ENCODE data around the gene HNRNPAB.

The HNRNPAB gene

DNA sequence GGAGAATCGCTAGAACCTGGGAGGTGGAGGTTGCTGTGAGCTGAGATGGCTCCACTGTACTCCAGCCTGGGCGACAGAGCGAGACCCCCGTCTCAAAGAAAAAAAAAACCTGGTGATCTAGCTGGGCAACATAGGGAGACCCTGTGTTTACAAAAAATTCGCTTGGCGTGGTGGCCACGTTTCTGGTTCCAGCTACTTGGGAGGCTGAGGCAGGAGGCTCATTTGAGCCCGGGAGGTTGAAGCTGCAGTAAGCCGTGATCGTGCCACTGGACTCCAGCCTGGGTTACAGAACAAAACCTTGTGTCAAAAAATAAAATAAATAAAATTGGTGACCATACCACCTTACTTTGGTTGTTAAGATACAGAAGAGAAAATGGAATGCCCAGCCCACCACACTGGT, 1.8 kb upstream of the HNRNPAB start:
- Mint-ChIP-seq H3K27ac (no peak overlapping the region), H3K4me1 (peaks cover 30% of the 10 kb centered on the region), H3K4me3 (peak overlapping the region; percentile 42), H3K36me3 (peaks cover 25% of the 10 kb centered on the region), H3K9me3 (no peaks in the 10 kb centered on the region), H3K27me3 (peaks cover 7% of the 10 kb centered on the region)
- CTCF ChIA-PET = interaction anchor here (0.9 kb wide), 1 partner anchor 32 kb away, joined by 4 read pairs; no protein-coding TSS in a partner anchor
- peak; percentile 4 for DNase-seq

DNA sequence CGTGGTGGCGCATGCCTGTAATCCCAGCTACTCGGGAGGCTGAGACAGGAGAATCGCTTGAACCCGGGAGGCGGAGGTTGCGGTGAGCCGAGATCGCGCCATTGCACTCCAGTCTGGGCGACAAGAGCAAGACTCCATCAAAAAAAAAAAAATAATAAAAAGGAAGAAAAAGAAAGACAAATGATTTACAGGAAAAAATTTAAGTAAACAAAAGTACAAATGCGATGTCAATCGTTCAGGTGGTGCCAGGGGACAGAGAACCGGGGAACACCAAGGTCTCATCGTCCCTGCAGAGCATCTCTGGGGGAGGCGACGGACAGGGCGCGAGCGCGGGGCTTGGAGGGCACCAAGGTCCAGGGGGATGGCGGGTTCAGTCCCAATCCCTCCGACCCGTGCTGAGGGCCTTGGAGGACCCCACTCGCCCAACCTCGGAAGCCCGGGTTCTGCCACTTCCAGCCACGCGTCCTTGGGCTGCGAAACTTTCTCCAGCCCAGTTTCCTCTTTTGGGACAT, 607 bp upstream of the HNRNPAB start:
- H3K27ac Mint-ChIP-seq = peak overlapping the region; percentile 84
- H3K36me3 Mint-ChIP-seq = peaks cover 34% of the 10 kb centered on the region
- DNase-seq = no peak
- CTCF ChIA-PET = interaction anchor here (1.0 to 1.1 kb wide), 3 partner anchors 9 to 128 kb away, joined by 3 to 4 read pairs (median 4); no protein-coding TSS in a partner anchor
- peaks cover 4% of the 10 kb centered on the region for H3K27me3 Mint-ChIP-seq
- H3K4me1 Mint-ChIP-seq = peaks cover 37% of the 10 kb centered on the region
- no peaks in the 10 kb centered on the region for H3K9me3 Mint-ChIP-seq
- H3K4me3 Mint-ChIP-seq = peak overlapping the region; percentile 98

DNA sequence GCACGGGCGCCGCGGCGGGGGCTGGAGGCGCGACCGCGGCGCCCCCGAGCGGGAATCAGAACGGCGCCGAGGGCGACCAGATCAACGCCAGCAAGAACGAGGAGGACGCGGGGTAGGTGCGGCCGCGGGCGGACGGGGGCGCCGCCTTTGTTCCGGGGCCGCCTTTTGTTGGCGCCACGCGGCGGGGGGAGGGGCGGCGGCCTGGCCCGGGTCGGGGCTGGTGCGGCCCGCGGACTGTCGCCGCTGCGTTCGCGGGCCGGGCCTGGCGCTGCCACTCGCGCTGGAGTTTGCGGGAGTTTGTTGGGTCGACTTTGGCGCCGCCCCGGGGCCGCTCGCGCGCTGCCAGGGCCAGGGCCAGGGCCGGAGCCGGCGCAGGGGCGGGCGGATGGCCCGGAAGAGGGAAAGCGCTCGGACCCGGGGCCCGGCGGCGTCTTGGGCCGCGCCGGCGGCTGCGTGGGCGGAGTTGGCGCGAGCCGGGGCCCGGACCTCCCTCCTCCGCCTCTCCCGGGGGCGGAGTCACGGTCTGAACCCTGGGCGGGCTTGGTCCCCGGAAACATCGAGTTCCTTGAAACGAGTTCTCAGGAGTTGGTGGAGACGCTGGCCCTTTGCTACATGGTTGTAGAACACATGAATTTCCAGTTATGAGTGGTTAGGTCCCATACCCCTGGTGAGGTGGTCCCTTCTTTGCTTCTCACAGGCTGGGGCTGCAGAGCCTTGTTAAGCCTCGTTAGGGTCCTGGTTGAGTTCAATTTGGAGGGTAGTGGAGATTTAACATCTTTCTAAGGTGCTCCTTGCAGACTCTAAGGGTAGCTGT, 809 bp downstream of the HNRNPAB start:
- Mint-ChIP-seq H3K36me3 (peaks cover 49% of the 10 kb centered on the region), H3K27me3 (peaks cover 4% of the 10 kb centered on the region)

DNA sequence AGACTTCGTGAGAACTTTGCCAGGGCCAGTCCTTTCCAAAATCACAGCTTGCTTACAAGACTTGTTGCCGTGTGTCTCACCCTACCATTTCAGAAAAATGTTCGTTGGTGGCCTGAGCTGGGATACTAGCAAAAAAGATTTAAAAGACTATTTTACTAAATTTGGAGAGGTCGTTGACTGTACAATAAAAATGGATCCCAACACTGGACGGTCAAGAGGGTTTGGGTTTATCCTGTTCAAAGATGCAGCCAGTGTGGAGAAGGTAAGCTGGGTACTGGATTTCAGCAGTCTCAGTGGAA, 1.4 kb downstream of the HNRNPAB start:
- peak overlapping the region; percentile 85 for H3K27ac Mint-ChIP-seq
- H3K4me1 Mint-ChIP-seq = peaks cover 44% of the 10 kb centered on the region
- H3K36me3 Mint-ChIP-seq = peaks cover 54% of the 10 kb centered on the region
- no peak for DNase-seq
- CTCF ChIA-PET = interaction anchor here (1.2 kb wide), 1 partner anchor 30 kb away, joined by 4 read pairs; no protein-coding TSS in a partner anchor
- H3K9me3 Mint-ChIP-seq = no peaks in the 10 kb centered on the region
- H3K4me3 Mint-ChIP-seq = peak overlapping the region; percentile 86
- peaks cover 4% of the 10 kb centered on the region for H3K27me3 Mint-ChIP-seq

More for the DNA sequence above, 809 bp downstream of the HNRNPAB start:
- peaks cover 44% of the 10 kb centered on the region for H3K4me1 Mint-ChIP-seq
- peak overlapping the region; percentile 85 for H3K27ac Mint-ChIP-seq
- DNase-seq = peak; percentile 87
- peak overlapping the region; percentile 98 for H3K4me3 Mint-ChIP-seq
- no peaks in the 10 kb centered on the region for H3K9me3 Mint-ChIP-seq
- CTCF ChIA-PET = interaction anchor here (1.0 to 1.1 kb wide), 2 partner anchors 8 to 56 kb away, joined by 3 to 4 read pairs; no protein-coding TSS in a partner anchor

DNA sequence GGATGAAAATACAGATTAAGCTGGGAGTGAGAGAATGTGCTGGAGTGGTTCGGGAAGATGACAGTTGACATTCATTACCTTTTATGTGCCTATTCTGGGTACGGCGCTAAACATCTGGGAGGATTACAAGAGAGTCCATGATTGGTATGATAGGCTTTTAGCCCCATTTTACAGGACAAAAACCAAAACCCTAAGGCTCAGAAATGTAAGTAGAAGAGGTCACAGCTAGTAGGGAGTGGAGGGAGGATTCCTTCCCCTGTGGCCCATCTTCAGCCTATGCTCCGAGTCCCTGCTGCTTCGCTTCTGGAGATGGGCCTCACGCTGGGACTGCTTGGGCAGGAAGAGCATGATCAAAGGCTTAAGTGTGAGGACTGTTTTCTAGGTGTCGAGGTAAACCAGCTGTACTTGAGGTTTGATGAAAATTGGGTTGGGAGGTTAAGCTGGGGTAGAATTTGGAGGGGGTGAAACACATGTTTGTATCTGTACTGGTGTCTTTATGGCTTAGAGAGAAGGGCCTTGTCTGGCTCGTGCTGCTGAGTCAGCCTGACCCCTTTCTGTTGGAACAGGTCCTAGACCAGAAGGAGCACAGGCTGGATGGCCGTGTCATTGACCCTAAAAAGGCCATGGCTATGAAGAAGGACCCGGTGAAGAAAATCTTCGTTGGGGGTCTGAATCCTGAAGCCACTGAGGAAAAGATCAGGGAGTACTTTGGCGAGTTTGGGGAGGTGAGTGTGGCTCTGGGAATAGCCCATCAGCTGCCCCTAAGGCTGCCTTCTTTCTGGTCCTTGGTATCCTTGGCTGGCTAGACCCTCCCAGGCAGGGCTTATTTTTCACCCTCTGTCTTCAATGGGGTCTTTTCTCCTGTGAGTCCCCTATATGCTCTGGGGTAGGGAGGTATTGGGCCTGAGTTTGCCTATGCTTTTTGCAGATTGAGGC, 2.1 kb downstream of the HNRNPAB start:
- Mint-ChIP-seq H3K27ac (peak overlapping the region; percentile 85), H3K4me1 (peaks cover 44% of the 10 kb centered on the region), H3K27me3 (peaks cover 4% of the 10 kb centered on the region), H3K4me3 (peak overlapping the region; percentile 86), H3K36me3 (peaks cover 60% of the 10 kb centered on the region), H3K9me3 (no peaks in the 10 kb centered on the region)
- DNase-seq = peak; percentile 32
- CTCF ChIA-PET = interaction anchor here (1.2 kb wide), 1 partner anchor 30 kb away, joined by 4 read pairs; no protein-coding TSS in a partner anchor

DNA sequence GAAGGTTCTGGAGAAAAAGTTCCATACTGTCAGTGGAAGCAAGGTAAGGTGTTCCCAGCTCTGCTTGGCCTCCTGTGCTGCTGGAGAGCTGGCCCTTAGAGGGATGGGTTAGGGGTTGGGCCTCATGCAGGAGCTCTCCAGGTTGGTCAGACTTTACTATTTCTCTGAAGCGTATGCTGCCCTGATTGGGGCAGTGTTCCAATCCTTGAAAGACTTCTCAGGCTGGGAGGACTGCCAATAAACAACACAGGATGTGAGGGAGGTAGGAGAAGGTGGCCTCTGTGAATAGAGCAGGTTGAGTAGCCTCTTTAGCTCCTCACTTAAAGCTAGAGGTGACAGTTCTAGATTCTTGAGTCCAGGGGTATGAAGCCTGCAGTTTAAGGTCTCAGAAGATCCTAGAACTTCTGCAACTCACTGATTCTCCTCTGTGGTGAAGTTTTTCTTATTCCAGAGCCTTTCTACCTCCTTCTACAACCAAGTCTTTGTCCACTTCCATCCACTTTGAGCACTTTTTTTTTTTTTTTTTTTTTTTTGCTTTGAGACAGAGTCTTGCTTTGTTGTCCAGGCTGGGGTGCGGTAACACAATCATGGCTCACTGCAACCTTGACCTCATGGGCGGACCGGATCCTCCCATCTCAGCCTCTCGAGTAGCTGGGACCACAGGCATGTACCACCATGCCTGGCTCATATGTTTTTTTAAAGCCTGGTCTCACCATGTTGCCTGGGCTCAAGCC, 3.0 kb downstream of the HNRNPAB start:
- Mint-ChIP-seq H3K9me3 (no peaks in the 10 kb centered on the region), H3K27me3 (peaks cover 4% of the 10 kb centered on the region), H3K4me1 (peaks cover 39% of the 10 kb centered on the region), H3K36me3 (peaks cover 68% of the 10 kb centered on the region), H3K27ac (peak overlapping the region; percentile 60), H3K4me3 (peak overlapping the region; percentile 86)
- DNase-seq = peak; percentile 18
- CTCF ChIA-PET = no interaction called here

DNA sequence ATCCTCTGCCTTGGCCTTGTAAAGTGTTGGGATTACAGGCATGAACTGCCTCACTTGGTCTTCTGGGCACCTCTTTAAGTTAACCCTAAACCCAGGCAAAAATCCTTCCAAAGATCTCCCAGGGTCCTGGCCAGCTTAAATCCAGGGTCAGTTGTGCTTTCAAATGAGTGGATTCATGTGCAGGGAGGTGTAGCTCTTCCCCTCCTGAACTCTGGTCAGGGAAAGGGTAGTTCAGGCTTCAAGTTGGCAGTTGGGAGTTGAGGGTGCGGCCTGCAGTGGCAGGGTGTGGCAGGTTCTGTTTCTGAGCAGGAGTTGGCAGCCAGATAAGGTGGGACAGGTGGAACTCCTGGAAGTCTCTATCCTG, 3.6 kb downstream of the HNRNPAB start:
- H3K27ac Mint-ChIP-seq = peak overlapping the region; percentile 39
- DNase-seq = peak; percentile 15
- peaks cover 38% of the 10 kb centered on the region for H3K4me1 Mint-ChIP-seq
- H3K9me3 Mint-ChIP-seq = no peaks in the 10 kb centered on the region
- peaks cover 4% of the 10 kb centered on the region for H3K27me3 Mint-ChIP-seq
- H3K36me3 Mint-ChIP-seq = peaks cover 72% of the 10 kb centered on the region
- no peak overlapping the region for H3K4me3 Mint-ChIP-seq
- CTCF ChIA-PET = no interaction called here

DNA sequence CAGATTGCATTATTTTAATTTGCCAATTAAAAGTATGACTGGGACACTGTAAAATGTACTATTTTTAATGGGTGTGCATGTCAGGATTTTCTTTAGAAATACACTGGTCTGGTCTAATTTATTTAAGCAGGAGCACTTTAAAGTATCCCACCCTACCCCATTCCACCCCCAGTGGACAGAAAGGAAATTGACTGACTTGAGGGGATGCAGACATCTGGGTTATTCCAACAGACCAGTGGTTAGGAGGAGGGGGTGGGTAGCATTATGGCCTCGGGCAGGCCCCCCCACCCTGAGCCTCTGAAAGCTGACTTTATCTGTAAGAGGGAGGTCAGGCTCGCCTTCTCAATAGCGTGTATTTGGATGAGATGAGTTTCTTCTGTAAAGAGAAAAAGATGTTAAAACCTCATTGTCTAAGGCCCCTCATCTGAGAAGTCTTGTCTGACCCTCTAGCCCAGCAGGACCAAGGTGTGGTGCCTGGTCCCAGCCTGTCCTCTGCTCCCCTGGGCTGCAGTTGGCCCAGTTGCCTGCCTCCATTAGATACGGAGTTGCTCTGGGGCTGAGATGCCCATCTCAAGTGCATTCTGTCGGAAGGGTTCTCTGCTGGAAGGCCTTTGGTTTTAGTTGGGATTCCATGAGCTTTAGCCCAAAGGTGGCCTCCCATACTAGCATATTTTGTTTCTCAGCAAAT, 4.4 kb downstream of the HNRNPAB start:
- peak; percentile 20 for DNase-seq
- Mint-ChIP-seq H3K4me1 (peaks cover 36% of the 10 kb centered on the region), H3K4me3 (no peak overlapping the region), H3K27me3 (peaks cover 4% of the 10 kb centered on the region), H3K36me3 (peaks cover 79% of the 10 kb centered on the region), H3K27ac (no peak overlapping the region), H3K9me3 (no peaks in the 10 kb centered on the region)
- CTCF ChIA-PET = no interaction called here

DNA sequence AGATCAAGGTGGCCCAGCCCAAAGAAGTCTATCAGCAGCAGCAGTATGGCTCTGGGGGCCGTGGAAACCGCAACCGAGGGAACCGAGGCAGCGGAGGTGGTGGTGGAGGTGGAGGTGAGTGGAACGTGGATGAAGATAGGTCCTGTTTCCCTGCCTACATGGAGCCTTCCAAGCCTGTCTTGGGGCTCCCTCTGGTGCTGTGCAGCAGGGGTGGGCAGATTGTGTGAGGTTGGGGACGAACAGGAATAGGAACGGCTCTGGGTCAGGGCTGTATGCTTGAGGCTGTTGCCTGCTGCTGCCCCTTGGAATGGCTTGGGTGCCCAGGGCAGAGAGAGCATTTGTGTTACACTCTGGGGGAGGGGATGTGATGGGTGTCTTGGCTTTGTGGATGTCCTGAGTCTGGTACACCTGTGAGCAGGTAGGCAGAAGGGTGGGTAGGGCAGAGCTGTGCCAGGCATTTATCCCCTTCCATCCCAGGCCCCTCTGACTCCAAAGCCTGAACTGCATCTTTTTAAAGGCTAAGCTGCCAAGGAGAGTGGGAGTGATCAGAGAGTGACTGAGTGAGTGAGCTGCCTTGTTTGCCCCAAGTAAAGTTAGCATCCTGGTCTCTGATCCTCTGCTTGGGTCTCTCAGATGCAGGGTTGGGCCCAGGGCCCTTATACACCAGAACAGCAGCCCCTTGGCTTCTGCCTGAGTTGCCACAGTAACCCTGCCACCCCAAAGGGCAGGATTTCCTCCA, 5.2 kb downstream of the HNRNPAB start:
- peak overlapping the region; percentile 53 for H3K27ac Mint-ChIP-seq
- no peaks in the 10 kb centered on the region for H3K27me3 Mint-ChIP-seq
- DNase-seq = peak; percentile 20
- CTCF ChIA-PET = interaction anchor here (1.2 kb wide), 1 partner anchor 10 kb away, joined by 3 read pairs; no protein-coding TSS in a partner anchor
- no peaks in the 10 kb centered on the region for H3K9me3 Mint-ChIP-seq
- peaks cover 38% of the 10 kb centered on the region for H3K4me1 Mint-ChIP-seq
- H3K4me3 Mint-ChIP-seq = no peak overlapping the region
- peaks cover 82% of the 10 kb centered on the region for H3K36me3 Mint-ChIP-seq

DNA sequence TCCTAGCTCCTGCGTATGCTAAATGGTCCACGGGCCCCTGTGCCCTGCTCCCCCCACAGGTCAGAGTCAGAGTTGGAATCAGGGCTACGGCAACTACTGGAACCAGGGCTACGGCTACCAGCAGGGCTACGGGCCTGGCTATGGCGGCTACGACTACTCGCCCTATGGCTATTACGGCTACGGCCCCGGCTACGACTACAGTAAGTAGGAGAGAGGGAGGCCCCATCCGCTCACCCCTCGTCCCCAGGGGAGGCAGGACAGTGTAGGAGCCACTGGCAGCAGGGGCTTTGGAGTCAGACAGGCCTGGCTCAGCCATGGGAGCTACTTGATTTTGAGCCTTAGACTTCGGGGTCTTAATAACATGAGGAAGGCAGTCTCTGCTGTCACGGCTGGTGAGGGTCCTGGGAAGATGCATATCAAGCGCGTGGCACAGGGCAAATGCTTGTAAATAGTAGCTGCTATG, 5.8 kb downstream of the HNRNPAB start:
- Mint-ChIP-seq H3K27ac (no peak overlapping the region), H3K4me1 (peaks cover 42% of the 10 kb centered on the region)
- CTCF ChIA-PET = interaction anchor here (1.2 kb wide), 1 partner anchor 9 kb away, joined by 3 read pairs; no protein-coding TSS in a partner anchor

DNA sequence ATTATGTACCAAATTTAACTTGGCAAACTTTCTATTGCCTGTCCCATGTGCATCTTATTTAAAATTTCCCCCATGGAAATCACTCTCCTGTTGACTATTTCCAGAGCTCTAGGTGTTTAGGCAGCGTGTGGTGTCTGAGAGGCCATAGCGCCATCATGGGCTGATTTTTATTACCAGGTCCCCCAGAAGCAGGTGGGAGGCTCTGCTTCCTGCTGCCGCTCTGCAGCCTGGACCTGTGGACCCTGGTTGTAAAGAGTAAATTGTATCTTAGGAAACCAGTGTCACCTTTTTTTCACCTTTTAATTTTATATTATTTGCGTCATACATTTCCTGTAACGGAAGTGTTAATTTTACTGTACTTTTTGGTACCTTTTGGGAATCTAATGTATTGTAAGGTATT, 6.4 kb downstream of the HNRNPAB start:
- no peak for DNase-seq
- no peak overlapping the region for H3K27ac Mint-ChIP-seq
- no peak overlapping the region for H3K4me3 Mint-ChIP-seq
- peaks cover 87% of the 10 kb centered on the region for H3K36me3 Mint-ChIP-seq
- peaks cover 42% of the 10 kb centered on the region for H3K4me1 Mint-ChIP-seq
- CTCF ChIA-PET = interaction anchor here (1.2 kb wide), 1 partner anchor 9 kb away, joined by 3 read pairs; no protein-coding TSS in a partner anchor
- no peaks in the 10 kb centered on the region for H3K27me3 Mint-ChIP-seq
- no peaks in the 10 kb centered on the region for H3K9me3 Mint-ChIP-seq

More for the DNA sequence above, 5.8 kb downstream of the HNRNPAB start:
- DNase-seq = no peak
- Mint-ChIP-seq H3K27me3 (no peaks in the 10 kb centered on the region), H3K9me3 (no peaks in the 10 kb centered on the region), H3K36me3 (peaks cover 87% of the 10 kb centered on the region), H3K4me3 (no peak overlapping the region)

Measured in activated naive CD4-positive, alpha-beta T cell treated with anti-CD3 and anti-CD28 coated beads, Interleukin-2, amount 10 ng/mL, durations not matched to agents 7 days and 5 days (primary cell).